Activated CD8-positive, alpha-beta memory T cell treated with anti-CD3 and anti-CD28 coated beads for 48 hours (primary cell): Measurements from ENCODE around the gene GDA.

ENCODE experiments used
- DNase-seq, 3 experiments: peaks; one replicate each; pipeline ENCODE4 v3.0.0-alpha.2; 2020; ENCODE audit warnings: low read depth in 2 of 3, low spot score in 2 of 3

Gene GDA

GRCh38 chr9:72150127-72150526 is 887 bp downstream of the GDA start:
- DNase-seq: no peak

DNA sequence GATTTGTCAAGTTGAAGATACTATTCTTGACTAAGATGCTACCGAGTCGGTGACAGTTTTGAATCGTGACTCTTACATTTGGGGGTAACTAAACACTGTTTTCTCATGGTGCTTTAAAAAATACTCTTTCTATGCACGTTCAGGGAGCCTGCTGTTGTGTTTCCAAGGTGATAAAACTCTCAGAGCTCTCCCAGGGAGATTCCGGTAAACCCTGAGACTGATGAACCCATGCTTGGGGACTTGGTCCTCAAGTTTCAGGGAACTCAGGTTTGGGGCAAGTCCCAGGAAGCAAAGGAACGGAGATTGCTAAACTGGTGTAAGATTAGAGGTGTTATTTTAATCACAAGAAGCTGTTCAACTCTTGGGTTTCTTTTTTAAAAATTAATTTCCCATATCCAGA is 1.4 kb downstream of the GDA start:
- no peak for DNase-seq

GRCh38 chr9:72151104-72151503 is 1.9 kb downstream of the GDA start:
- DNase-seq: no peak

- DNase-seq: no peak
These were observed 5.4 kb downstream of the GDA start for GRCh38 chr9:72154468-72155285.

GRCh38 chr9:72155301-72155700 is 6.1 kb downstream of the GDA start:
- DNase-seq: no peak

DNA sequence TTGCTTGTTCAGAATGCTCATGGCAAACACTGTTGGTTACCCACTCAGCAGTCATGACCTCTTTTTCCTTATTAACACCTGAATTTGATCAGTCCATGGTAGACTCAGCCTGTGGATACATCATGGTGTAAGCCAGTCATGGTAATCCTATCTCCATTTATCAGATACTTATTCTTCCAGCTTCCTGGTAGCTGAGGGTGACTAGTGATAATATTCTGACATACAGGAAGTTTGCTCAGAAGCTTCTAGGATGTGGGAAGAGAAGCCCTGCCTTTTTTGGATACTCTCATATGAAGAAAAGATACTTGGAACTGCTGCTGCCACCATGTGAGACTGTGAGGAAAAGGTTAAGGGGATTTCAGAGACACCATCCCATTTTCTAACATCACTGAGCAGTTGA is 7.3 kb downstream of the GDA start:
- no peak for DNase-seq

DNA sequence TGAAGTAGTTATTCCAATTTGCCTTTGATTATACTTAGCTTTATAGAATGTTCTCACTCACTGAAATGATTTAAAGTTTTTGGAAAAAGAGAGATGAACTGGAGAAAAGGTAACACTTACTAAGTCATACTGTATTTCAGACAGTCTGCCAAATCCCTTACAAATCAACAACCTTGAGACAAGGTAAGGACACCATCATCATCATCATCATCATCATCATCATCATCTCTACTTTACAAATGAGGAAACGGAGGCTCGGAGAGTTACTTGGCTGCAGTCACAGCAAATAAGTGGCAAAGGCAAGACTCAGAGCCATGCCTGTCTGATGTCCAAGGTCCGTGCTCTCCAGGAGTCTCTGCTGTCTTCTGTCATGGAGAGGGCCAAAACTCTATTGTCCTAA is 9.4 kb downstream of the GDA start:
- no peak for DNase-seq

GRCh38 chr9:72160446-72161123 is 11.3 kb downstream of the GDA start:
- DNase-seq: no peak

DNA sequence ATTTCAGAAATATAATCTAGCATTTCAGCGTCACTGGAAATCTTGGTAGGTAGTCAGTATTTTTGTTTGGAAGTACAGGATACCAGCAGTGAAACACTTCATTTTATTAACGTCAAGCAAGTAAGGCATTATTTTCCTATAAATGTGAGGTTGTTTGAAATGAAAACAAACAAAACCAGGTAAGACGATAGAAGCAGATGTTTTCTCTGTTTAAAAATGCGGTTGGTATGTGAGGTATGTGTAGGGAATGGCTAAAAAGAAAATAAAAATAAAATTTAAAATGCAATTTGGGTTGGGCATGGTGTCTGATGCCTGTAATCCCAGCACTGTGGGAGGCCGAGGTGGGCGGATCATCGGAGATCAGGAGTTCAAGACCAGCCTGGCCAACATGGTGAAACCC is 16.1 kb downstream of the GDA start:
- no peak for DNase-seq

GRCh38 chr9:72165821-72166547 is 16.7 kb downstream of the GDA start:
- DNase-seq: no peak

- DNase-seq: no peak
These were observed 18.8 kb downstream of the GDA start for GRCh38 chr9:72168075-72168474.

GRCh38 chr9:72169178-72169577 is 19.9 kb downstream of the GDA start:
- no peak for DNase-seq

DNA sequence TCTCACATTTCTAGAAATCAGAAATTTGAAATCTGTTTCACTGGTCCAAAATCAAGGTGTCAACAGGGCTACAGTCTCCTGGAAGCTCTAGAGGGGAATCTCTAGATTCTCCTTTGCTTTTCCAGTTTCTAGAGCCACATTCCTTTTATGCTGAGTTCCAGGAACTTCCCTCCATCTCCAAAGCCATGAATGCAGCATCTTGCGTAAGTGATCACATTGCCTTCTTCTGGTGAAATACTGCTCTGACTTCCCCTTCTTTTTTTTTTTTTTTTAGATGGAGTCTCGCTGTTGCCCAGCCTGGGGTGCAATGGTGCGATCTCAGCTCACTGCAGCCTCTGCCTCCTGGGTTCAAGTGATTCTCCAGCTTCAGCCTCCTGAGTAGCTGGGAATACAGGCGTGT is 23.8 kb downstream of the GDA start:
- DNase-seq: no peak

DNA sequence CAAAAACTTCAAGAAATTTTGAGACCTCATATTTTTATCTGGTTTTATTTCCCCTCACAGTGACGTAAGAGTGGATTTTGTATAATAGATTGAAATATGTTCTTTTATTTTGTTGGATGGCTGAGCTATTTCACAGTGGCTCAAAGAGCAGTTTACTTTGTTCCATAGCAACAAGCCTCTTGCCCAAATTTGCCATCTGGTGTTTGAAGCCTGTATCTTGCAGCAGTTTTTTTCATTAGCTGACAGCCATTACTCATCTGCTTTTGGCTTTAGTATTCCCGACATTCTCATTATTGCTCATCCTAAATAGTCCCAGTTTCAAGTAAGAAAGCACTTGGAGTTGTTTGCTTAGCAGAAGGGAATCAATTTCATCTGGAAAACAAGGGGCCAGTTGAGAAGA is 36.3 kb downstream of the GDA start:
- no peak for DNase-seq

- no peak for DNase-seq
These were observed 38.0 kb downstream of the GDA start for GRCh38 chr9:72187121-72187695.

DNA sequence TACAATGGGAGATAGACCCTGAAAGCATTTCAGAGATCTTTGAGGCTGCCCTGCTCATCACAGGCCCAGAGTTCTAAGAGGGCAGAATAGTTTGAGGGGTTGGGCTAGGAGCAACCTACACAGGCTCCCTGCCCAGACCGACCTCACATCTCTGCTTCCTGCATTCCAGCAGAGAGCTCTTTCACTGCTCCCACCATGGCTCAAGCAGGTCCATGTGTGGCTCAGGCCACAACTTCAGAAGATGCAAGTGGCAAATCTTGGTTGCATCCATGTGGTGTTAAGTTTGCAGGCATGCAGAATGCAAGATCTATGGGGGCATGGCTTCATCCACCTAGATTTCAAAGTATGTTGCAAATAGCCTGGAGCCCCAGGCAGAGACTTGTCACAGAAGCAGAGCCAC is 39.0 kb downstream of the GDA start:
- no peak for DNase-seq

GRCh38 chr9:72193478-72193881 is 44.2 kb downstream of the GDA start:
- no peak for DNase-seq

- no peak for DNase-seq
These were observed 50.0 kb downstream of the GDA start for GRCh38 chr9:72199238-72199637.

DNA sequence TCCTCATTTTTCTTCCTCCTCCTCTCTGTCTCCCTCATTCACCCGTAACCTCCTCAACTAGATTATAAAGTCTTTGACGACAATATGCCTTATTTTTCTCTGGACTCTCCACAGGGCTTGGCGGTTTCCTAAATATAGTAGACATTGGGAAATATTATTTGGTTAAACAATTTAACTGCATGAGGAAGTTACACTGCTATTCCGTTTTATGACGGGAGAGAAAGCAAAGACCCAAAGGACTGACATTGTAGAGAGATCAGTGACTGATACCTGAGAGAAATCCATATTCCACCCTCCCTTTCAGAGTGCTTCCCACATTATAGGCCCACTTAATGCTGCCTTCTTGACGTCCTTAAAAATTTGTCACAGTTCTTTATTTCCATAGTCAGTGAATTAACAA is 51.2 kb downstream of the GDA start:
- no peak for DNase-seq

- DNase-seq: no peak
These were observed 52.8 kb downstream of the GDA start for GRCh38 chr9:72202009-72202408.

- no peak for DNase-seq
These were observed 54.1 kb downstream of the GDA start for GRCh38 chr9:72203205-72203803.
